Measurements from ENCODE around the gene TIMD4.

DNA sequence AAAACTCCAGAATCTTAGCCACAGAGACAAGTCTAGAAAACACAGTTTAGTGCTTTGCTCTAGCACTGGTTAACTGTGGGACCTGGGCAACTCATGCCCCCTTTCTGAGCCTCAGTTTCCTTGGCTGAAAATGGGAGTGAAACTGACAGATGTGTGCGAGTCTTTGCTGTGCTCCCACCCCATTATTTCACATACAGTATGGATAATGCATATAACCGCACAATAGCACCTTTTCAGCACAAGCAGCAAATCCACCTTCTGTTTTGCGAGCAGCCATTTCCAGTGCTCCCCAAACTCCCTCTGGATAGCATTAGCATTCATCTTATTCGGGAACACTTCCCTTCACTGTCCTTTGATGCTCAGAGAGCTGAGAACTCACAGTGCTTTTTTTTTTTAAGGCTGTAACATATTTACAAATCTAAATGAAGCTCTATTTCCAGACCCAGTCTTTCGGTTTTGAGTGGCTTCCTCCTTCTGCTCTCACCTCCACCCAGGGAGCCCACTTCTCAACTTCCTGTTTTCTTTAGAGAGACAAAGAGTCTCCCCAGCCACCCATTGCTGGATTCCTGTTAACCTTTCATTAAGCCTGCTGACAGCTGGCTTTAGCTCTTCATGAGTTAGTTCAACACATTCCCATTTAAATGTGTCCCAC is 49.2 kb downstream of the TIMD4 start:
- TF ChIP-seq POLR2A (IDR thresholded peaks at IDR 0.05) (no peak), CTCF (IDR thresholded peaks at IDR 0.05) (no peak), EP300 (IDR thresholded peaks at IDR 0.05) (no peak)

Measured in stomach (tissue), 4 donors.